ENCODE measurements around the gene IL27RA. TPM values are rescaled to one million over a fixed set of nuclear protein-coding genes. Genes with fewer than 3 reads are reported as not detected.

The IL27RA gene
- total RNA-seq, 2 experiments from 2014 or later, result 5.2 to 9.0 TPM

DNA sequence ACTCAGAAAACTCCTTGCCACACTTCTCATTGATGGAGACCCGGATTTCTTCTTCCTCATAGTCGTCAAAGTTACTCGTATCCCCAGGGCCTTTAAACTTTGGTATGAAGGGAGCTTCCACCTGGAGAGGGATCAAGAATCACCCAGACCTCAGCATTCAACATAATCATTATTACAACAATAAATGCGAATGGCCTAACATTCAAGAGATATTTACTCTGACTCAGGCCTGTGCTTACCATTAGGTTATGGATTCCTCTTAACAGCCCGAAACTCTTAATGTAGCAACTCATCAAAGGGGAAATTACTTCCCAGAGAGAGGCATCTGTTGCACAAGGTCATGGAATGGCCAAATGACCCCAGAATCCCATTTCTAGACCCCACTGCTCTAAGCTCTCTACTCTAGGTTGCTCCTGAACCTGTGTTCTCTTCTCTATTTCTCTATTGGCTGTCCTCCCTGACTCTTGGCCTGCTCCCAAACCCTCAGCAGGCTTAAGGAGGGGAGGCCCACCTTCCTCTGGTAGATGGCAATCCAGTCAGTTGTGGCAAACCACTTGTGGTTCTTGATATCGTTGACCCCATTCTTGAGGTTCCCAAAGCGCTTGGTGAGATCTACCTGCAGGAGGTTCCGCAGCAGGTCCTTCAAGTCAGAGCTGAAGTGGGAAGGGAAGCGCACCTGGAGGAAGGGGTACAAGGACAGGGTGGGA, 61.7 kb downstream of the IL27RA start:
- Histone ChIP-seq H3K4me1 (ENCODE audit: insufficient read depth, low read length, poor library complexity, severe bottlenecking) (peaks cover 20% of the 10 kb centered on the region), H3K79me2 (ENCODE audit: insufficient read depth, low read depth, low read length) (peaks cover 12% of the 10 kb centered on the region; the same call in 1 of the 2 replicates), H3K4me2 (ENCODE audit: low read length) (no peak overlapping the region), H4K20me1 (ENCODE audit: insufficient read depth, low read length) (peaks cover 9% of the 10 kb centered on the region; the same call in 1 of the 2 replicates), H3K27ac (ENCODE audit: low read depth, low read length, poor library complexity, severe bottlenecking) (no peak overlapping the region), H2AFZ (ENCODE audit: low read length) (no peak overlapping the region), H3K4me3 (ENCODE audit: low read depth, low read length, poor library complexity, severe bottlenecking) (no peak overlapping the region), H3K9me3 (ENCODE audit: low read length) (peaks cover 9% of the 10 kb centered on the region), H3K9me2 (ENCODE audit: insufficient read depth, low read length) (no peaks in the 10 kb centered on the region), H3K36me3 (ENCODE audit: insufficient read depth, low read length) (peaks cover 27% of the 10 kb centered on the region)
- ChIA-PET POLR2A (no interaction called here), CTCF (ENCODE audit: unreplicated experiment) (no interaction called here)
- no TSS peak for BruUV-seq (replicated peaks)
- no peak for TF ChIP-seq EZH2phosphoT487 (IDR thresholded peaks at IDR 0.05; ENCODE audit: borderline replicate concordance, low read depth, low read length)
- TF ChIP-seq, protein P1, sequence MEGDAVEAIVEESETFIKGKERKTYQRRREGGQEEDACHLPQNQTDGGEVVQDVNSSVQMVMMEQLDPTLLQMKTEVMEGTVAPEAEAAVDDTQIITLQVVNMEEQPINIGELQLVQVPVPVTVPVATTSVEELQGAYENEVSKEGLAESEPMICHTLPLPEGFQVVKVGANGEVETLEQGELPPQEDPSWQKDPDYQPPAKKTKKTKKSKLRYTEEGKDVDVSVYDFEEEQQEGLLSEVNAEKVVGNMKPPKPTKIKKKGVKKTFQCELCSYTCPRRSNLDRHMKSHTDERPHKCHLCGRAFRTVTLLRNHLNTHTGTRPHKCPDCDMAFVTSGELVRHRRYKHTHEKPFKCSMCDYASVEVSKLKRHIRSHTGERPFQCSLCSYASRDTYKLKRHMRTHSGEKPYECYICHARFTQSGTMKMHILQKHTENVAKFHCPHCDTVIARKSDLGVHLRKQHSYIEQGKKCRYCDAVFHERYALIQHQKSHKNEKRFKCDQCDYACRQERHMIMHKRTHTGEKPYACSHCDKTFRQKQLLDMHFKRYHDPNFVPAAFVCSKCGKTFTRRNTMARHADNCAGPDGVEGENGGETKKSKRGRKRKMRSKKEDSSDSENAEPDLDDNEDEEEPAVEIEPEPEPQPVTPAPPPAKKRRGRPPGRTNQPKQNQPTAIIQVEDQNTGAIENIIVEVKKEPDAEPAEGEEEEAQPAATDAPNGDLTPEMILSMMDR (conservative IDR thresholded peaks at IDR 0.05; ENCODE audit: low read length), result no peak
- DNase-seq (ENCODE audit: low spot score), result no peak
- intact Hi-C loops (cut with micrococcal nuclease; ENCODE audit: unreplicated experiment), result no loop called here

DNA sequence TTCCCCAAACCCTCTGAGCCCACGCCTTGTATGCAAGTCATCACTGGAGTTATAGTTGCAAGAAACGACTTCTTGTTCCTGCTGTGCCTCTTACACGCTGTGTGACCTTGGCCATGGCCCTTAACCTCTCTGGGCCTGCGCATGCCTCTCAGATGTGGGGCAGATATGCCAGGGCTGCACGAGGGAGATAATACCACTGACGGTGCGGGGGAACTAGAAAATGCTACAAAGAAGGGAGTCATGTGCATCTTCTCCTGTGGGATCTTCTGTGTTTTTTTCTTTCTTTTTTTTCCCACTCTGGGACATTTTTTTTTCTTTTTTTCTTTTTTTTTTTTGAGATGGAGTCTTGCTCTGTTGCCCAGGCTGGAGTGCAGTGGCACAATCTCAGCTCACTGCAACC, 63.3 kb downstream of the IL27RA start:
- Histone ChIP-seq H3K79me2 (ENCODE audit: insufficient read depth, low read depth, low read length) (no peaks in the 10 kb centered on the region), H4K20me1 (ENCODE audit: insufficient read depth, low read length) (no peaks in the 10 kb centered on the region), H3K9me2 (ENCODE audit: insufficient read depth, low read length) (no peaks in the 10 kb centered on the region), H3K4me1 (ENCODE audit: insufficient read depth, low read length, poor library complexity, severe bottlenecking) (peaks cover 8% of the 10 kb centered on the region), H3K27ac (ENCODE audit: low read depth, low read length, poor library complexity, severe bottlenecking) (no peak overlapping the region), H3K9me3 (ENCODE audit: low read length) (peaks cover 9% of the 10 kb centered on the region), H3K36me3 (ENCODE audit: insufficient read depth, low read length) (peaks cover 18% of the 10 kb centered on the region), H3K4me2 (ENCODE audit: low read length) (no peak overlapping the region), H2AFZ (ENCODE audit: low read length) (no peak overlapping the region), H3K4me3 (ENCODE audit: low read depth, low read length, poor library complexity, severe bottlenecking) (no peak overlapping the region)
- CTCF ChIA-PET (ENCODE audit: unreplicated experiment), result no interaction called here
- no peak for DNase-seq (ENCODE audit: low spot score)
- intact Hi-C loops (cut with micrococcal nuclease; ENCODE audit: unreplicated experiment), result no loop called here
- TF ChIP-seq, protein P1 (conservative IDR thresholded peaks at IDR 0.05; ENCODE audit: low read length), result no peak
- TF ChIP-seq EZH2phosphoT487 (IDR thresholded peaks at IDR 0.05; ENCODE audit: borderline replicate concordance, low read depth, low read length), result no peak
- no TSS peak for BruUV-seq (replicated peaks)
- POLR2A ChIA-PET, result no interaction called here

DNA sequence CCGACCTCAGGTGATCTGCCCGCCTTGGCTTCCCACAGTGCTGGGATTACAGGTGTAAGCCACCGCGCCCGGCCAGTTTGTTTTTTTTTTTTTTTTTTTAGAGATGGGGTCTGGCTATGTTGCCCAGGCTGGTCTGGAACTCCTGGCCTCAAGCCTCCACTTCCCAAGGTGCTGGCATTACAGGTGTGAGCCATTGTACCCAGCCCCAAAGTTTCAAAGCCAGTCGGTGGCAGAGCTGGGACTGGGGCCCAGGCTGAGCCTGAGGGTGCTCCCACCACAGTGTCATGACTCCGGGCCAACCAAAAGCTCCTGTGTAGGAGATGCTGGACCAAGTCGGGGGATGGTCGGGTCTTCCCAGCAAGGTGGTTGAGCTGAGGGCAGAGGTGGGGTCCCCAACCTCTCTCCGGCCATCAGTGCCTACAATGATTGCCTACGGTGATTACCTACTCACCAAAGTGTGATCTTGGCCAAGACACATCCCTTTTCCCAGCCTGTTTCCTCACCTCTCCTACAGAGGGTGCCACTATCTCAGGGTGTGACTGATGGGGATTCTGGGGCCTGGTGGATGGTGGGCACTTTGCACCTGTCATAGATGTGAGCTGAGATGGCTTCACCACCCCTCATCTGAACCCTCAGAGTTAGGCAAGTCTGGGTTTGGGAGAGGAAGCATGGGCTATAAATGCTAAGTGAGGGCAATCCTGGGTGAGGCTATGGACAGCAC, 64.9 kb downstream of the IL27RA start:
- peaks cover 9% of the 10 kb centered on the region for H3K9me3 ChIP-seq (ENCODE audit: low read length)
- no peaks in the 10 kb centered on the region for H3K79me2 ChIP-seq (ENCODE audit: insufficient read depth, low read depth, low read length)
- no peak overlapping the region for H3K4me2 ChIP-seq (ENCODE audit: low read length)
- H3K4me3 ChIP-seq (ENCODE audit: low read depth, low read length, poor library complexity, severe bottlenecking), result no peak overlapping the region
- H4K20me1 ChIP-seq (ENCODE audit: insufficient read depth, low read length), result no peaks in the 10 kb centered on the region
- peaks cover 18% of the 10 kb centered on the region for H3K36me3 ChIP-seq (ENCODE audit: insufficient read depth, low read length)
- H3K4me1 ChIP-seq (ENCODE audit: insufficient read depth, low read length, poor library complexity, severe bottlenecking), result peaks cover 8% of the 10 kb centered on the region
- no peak for DNase-seq (ENCODE audit: low spot score)
- H3K27ac ChIP-seq (ENCODE audit: low read depth, low read length, poor library complexity, severe bottlenecking), result no peak overlapping the region
- intact Hi-C loops (cut with micrococcal nuclease; ENCODE audit: unreplicated experiment), result no loop called here
- no TSS peak for BruUV-seq (replicated peaks)
- H3K9me2 ChIP-seq (ENCODE audit: insufficient read depth, low read length), result no peaks in the 10 kb centered on the region
- no peak overlapping the region for H2AFZ ChIP-seq (ENCODE audit: low read length)
- CTCF ChIA-PET (ENCODE audit: unreplicated experiment), result no interaction called here
- TF ChIP-seq, protein P1 (conservative IDR thresholded peaks at IDR 0.05; ENCODE audit: low read length), result peak; percentile 47
- no peak for TF ChIP-seq EZH2phosphoT487 (IDR thresholded peaks at IDR 0.05; ENCODE audit: borderline replicate concordance, low read depth, low read length)
- POLR2A ChIA-PET, result interaction anchor here (1.6 kb wide), 1 partner anchor 19 kb away, joined by 4 read pairs; no protein-coding TSS in a partner anchor

Measured in OCI-LY7 (cell line).